Parathyroid adenoma (tissue), 2 donors: ENCODE data around the gene PJA2.
"Not testable (repeated sequence)": the region's sequence is repeated elsewhere in the genome, so short reads cannot be mapped to it uniquely, and the experiment has no call there.

ENCODE experiments used
- H2AFZ ChIP-seq: fragments of 300-600 bp; sonication (generic); one replicate; pipeline ENCODE4 v1.7.0; 2017; ENCODE audit warnings: antibody characterized with exemption, mild to moderate bottlenecking
- H3K27ac ChIP-seq: fragments of 300-600 bp; sonication (generic); one replicate; pipeline ENCODE4 v1.7.0; 2017
- H3K27me3 ChIP-seq: fragments of 300-600 bp; sonication (generic); one replicate; pipeline ENCODE4 v1.7.0; 2017; ENCODE audit warnings: low read length; ENCODE audit not compliant: control insufficient read depth, insufficient read depth
- H3K36me3 ChIP-seq: fragments of 300-600 bp; sonication (generic); one replicate; pipeline ENCODE4 v1.7.0; 2017; ENCODE audit warnings: low read length; ENCODE audit not compliant: control insufficient read depth, insufficient read depth
- H3K4me1 ChIP-seq: fragments of 300-600 bp; sonication (generic); one replicate; pipeline ENCODE4 v1.7.0; 2017; ENCODE audit warnings: control low read depth
- H3K4me2 ChIP-seq: fragments of 300-600 bp; sonication (generic); one replicate; pipeline ENCODE4 v1.7.0; 2017; ENCODE audit warnings: low read length
- H3K4me3 ChIP-seq: fragments of 300-600 bp; sonication (generic); one replicate; pipeline ENCODE4 v1.7.0; 2017; ENCODE audit warnings: low read depth, low read length
- H3K79me2 ChIP-seq: fragments of 300-600 bp; sonication (generic); one replicate; pipeline ENCODE4 v1.7.0; 2017; ENCODE audit warnings: control low read depth
- H3K9ac ChIP-seq: fragments of 300-600 bp; sonication (generic); one replicate; pipeline ENCODE4 v1.7.0; 2017; ENCODE audit warnings: mild to moderate bottlenecking
- H3K9me3 ChIP-seq: fragments of 300-600 bp; sonication (generic); one replicate; pipeline ENCODE4 v1.7.0; 2017; ENCODE audit warnings: low read length; ENCODE audit not compliant: control insufficient read depth
- CTCF ChIP-seq: fragments of 300-600 bp; sonication (generic); IDR thresholded peaks from one replicate; pipeline ENCODE4 v1.7.0; 2017; ENCODE audit warnings: antibody characterized with exemption, mild to moderate bottlenecking
- donor health status: primary hyperparathyroidism.

The PJA2 gene

GRCh38 chr5:109426075-109426474 is 16.3 kb upstream of the PJA2 start:
- Histone ChIP-seq H2AFZ (no peak overlapping the region), H3K4me2 (no peak overlapping the region), H3K9ac (no peak overlapping the region), H3K36me3 (no peaks in the 10 kb centered on the region), H3K4me1 (no peaks in the 10 kb centered on the region), H3K27me3 (no peaks in the 10 kb centered on the region), H3K4me3 (no peak overlapping the region), H3K27ac (no peak overlapping the region), H3K79me2 (no peaks in the 10 kb centered on the region), H3K9me3 (no peaks in the 10 kb centered on the region)
- no peak for TF ChIP-seq CTCF

GRCh38 chr5:109425521-109425920 is 15.7 kb upstream of the PJA2 start:
- not testable (repeated sequence) for H3K4me1 ChIP-seq, H3K27ac ChIP-seq, H3K4me2 ChIP-seq, H3K79me2 ChIP-seq, H3K4me3 ChIP-seq, H3K9me3 ChIP-seq, H2AFZ ChIP-seq, H3K9ac ChIP-seq, H3K36me3 ChIP-seq, H3K27me3 ChIP-seq

GRCh38 chr5:109421956-109422355 is 12.2 kb upstream of the PJA2 start:
- Histone ChIP-seq H3K9ac (no peak overlapping the region), H3K36me3 (no peaks in the 10 kb centered on the region), H3K27me3 (no peaks in the 10 kb centered on the region), H3K4me3 (no peak overlapping the region), H3K4me1 (no peaks in the 10 kb centered on the region), H3K79me2 (no peaks in the 10 kb centered on the region), H3K27ac (no peak overlapping the region), H2AFZ (no peak overlapping the region), H3K4me2 (no peak overlapping the region), H3K9me3 (no peaks in the 10 kb centered on the region)
- no peak for TF ChIP-seq CTCF

- peak overlapping the region; percentile 0 for H2AFZ ChIP-seq
- no peak for TF ChIP-seq CTCF
- no peak overlapping the region for H3K4me2 ChIP-seq
These were observed 9.1 kb upstream of the PJA2 start for GRCh38 chr5:109418712-109419352.

GRCh38 chr5:109416882-109417281 is 7.1 kb upstream of the PJA2 start:
- Histone ChIP-seq H3K4me1 (no peaks in the 10 kb centered on the region), H3K79me2 (no peaks in the 10 kb centered on the region), H3K9ac (no peak overlapping the region), H3K27ac (no peak overlapping the region), H3K4me3 (no peak overlapping the region), H3K36me3 (no peaks in the 10 kb centered on the region), H3K27me3 (no peaks in the 10 kb centered on the region), H2AFZ (no peak overlapping the region), H3K4me2 (no peak overlapping the region), H3K9me3 (no peaks in the 10 kb centered on the region)
- TF ChIP-seq CTCF, result no peak

More at GRCh38 chr5:109418712-109419352, 9.1 kb upstream of the PJA2 start:
- H3K4me1 ChIP-seq, result no peaks in the 10 kb centered on the region
- H3K9ac ChIP-seq, result no peak overlapping the region
- H3K9me3 ChIP-seq, result no peaks in the 10 kb centered on the region
- H3K27me3 ChIP-seq, result no peaks in the 10 kb centered on the region
- H3K79me2 ChIP-seq, result no peaks in the 10 kb centered on the region
- no peak overlapping the region for H3K27ac ChIP-seq
- H3K36me3 ChIP-seq, result no peaks in the 10 kb centered on the region
- H3K4me3 ChIP-seq, result no peak overlapping the region

- H3K36me3 ChIP-seq, H3K4me2 ChIP-seq, H3K27me3 ChIP-seq, H3K4me3 ChIP-seq, H3K9ac ChIP-seq, H3K9me3 ChIP-seq, H3K79me2 ChIP-seq, H3K27ac ChIP-seq, H3K4me1 ChIP-seq: not testable (repeated sequence)
- H2AFZ ChIP-seq, result peak overlapping the region; percentile 9
These were observed 4.2 kb upstream of the PJA2 start for GRCh38 chr5:109413921-109414461.
